GM18526 (cell line): ENCODE measurements around the gene PHEX.

Source experiments
- POLR2A ChIP-seq: IDR thresholded peaks from 3 replicates; pipeline ENCODE4 v1.6.1; 2011; ENCODE audit not compliant: insufficient read length; ENCODE audit errors: extremely low read depth

PHEX gene

GRCh38 chrX:22116605-22117546 lies 84.8 kb downstream of the PHEX start:
- no peak for TF ChIP-seq POLR2A

- no peak for TF ChIP-seq POLR2A
These were observed 85.5 kb downstream of the PHEX start for GRCh38 chrX:22117633-22118032.

GRCh38 chrX:22118161-22118830 lies 86.2 kb downstream of the PHEX start:
- no peak for TF ChIP-seq POLR2A

- no peak for TF ChIP-seq POLR2A
These were observed 89.0 kb downstream of the PHEX start for GRCh38 chrX:22121161-22121560.

GRCh38 chrX:22122510-22122909 lies 90.4 kb downstream of the PHEX start:
- TF ChIP-seq POLR2A: no peak

GRCh38 chrX:22124098-22124497 lies 92.0 kb downstream of the PHEX start:
- TF ChIP-seq POLR2A: no peak

- no peak for TF ChIP-seq POLR2A
These were observed 93.4 kb downstream of the PHEX start for GRCh38 chrX:22125481-22125880.

- TF ChIP-seq POLR2A: no peak
These were observed 94.2 kb downstream of the PHEX start for GRCh38 chrX:22126327-22126726.

- no peak for TF ChIP-seq POLR2A
These were observed 96.8 kb downstream of the PHEX start for GRCh38 chrX:22128961-22129360.

- no peak for TF ChIP-seq POLR2A
These were observed 102.6 kb downstream of the PHEX start for GRCh38 chrX:22134681-22135080.

- TF ChIP-seq POLR2A: no peak
These were observed 103.1 kb downstream of the PHEX start for GRCh38 chrX:22135171-22135711.

GRCh38 chrX:22135994-22136684 lies 104.0 kb downstream of the PHEX start:
- no peak for TF ChIP-seq POLR2A

- no peak for TF ChIP-seq POLR2A
These were observed 104.6 kb downstream of the PHEX start for GRCh38 chrX:22136711-22137110.

- no peak for TF ChIP-seq POLR2A
These were observed 107.7 kb downstream of the PHEX start for GRCh38 chrX:22139822-22140221.

- TF ChIP-seq POLR2A: no peak
These were observed 109.1 kb downstream of the PHEX start for GRCh38 chrX:22141047-22141730.

GRCh38 chrX:22147214-22147613 lies 115.1 kb downstream of the PHEX start:
- no peak for TF ChIP-seq POLR2A

GRCh38 chrX:22147942-22148341 lies 115.8 kb downstream of the PHEX start:
- no peak for TF ChIP-seq POLR2A
